GM12892 (cell line): ENCODE measurements around the gene TAB2.
"Not testable (repeated sequence)": the region's sequence is repeated elsewhere in the genome, so short reads cannot be mapped to it uniquely, and the experiment has no call there.

ENCODE experiments used
- DNase-seq: peaks from one replicate; pipeline ENCODE4 v3.0.0; 2011; ENCODE audit not compliant: insufficient read length
- FAIRE-seq: peaks from 2 replicates; lab custom pipeline; 2011; peaks lifted over from hg19 to GRCh38; lab: Jason Lieb, UNC
- POLR2A ChIP-seq: IDR thresholded peaks from 2 replicates; pipeline ENCODE4 v1.6.1; 2011; ENCODE audit warnings: low read depth, low read length, control low read depth
- POLR2AphosphoS5 ChIP-seq: IDR thresholded peaks from 2 replicates; pipeline ENCODE4 v1.6.1; 2011; ENCODE audit warnings: low read depth, low read length, control low read depth
- TAF1 ChIP-seq: IDR thresholded peaks from 2 replicates; pipeline ENCODE4 v1.6.1; 2011; ENCODE audit warnings: low read depth, mild to moderate bottlenecking, control low read depth, low read length, borderline replicate concordance

TAB2 gene

GRCh38 chr6:149337320-149337719 is 19.8 kb downstream of the TAB2 start:
- TF ChIP-seq POLR2AphosphoS5 (no peak), TAF1 (no peak), POLR2A (no peak)
- FAIRE-seq (no peak), DNase-seq (no peak)

GRCh38 chr6:149340200-149340599 is 22.7 kb downstream of the TAB2 start:
- TF ChIP-seq TAF1 (no peak), POLR2AphosphoS5 (no peak), POLR2A (no peak)
- FAIRE-seq = no peak
- no peak for DNase-seq

DNA sequence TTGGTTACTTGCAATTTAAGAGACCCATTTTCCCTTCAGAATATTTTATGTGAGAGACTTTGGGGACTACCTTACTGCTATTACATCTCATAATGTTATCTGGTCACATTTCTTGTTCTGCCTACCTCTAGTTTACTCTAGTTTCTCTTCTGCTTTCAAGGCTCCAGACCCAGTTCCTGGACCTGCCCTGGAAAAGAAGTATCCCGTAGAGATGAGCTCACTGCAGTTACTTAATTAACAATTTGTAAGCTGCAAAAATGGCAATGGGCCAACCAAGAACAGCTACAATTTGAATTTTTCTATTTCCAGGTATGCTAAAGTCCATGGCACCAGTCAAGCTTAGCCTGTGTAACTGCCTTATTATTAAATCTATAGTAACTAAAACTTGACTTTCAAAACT is 25.0 kb downstream of the TAB2 start:
- no peak for TF ChIP-seq POLR2A
- TF ChIP-seq POLR2AphosphoS5 = no peak
- no peak for TF ChIP-seq TAF1
- DNase-seq (no peak), FAIRE-seq (peak; percentile 77)

- DNase-seq (no peak), FAIRE-seq (no peak)
- no peak for TF ChIP-seq TAF1
- no peak for TF ChIP-seq POLR2A
- no peak for TF ChIP-seq POLR2AphosphoS5
Observed at GRCh38 chr6:149343501-149343900, 26.0 kb downstream of the TAB2 start.

- DNase-seq = no peak
- TF ChIP-seq POLR2AphosphoS5 (no peak), POLR2A (no peak), TAF1 (no peak)
- FAIRE-seq = no peak
Observed at GRCh38 chr6:149346078-149346477, 28.6 kb downstream of the TAB2 start.

GRCh38 chr6:149347067-149347466 is 29.6 kb downstream of the TAB2 start:
- no peak for TF ChIP-seq TAF1
- TF ChIP-seq POLR2A = no peak
- no peak for TF ChIP-seq POLR2AphosphoS5
- DNase-seq (no peak), FAIRE-seq (no peak)

GRCh38 chr6:149349279-149349678 is 31.8 kb downstream of the TAB2 start:
- not testable (repeated sequence) for DNase-seq, FAIRE-seq

- no peak for TF ChIP-seq TAF1
- no peak for TF ChIP-seq POLR2AphosphoS5
- no peak for TF ChIP-seq POLR2A
- FAIRE-seq (no peak), DNase-seq (no peak)
Observed at GRCh38 chr6:149354009-149354408, 36.5 kb downstream of the TAB2 start.

DNA sequence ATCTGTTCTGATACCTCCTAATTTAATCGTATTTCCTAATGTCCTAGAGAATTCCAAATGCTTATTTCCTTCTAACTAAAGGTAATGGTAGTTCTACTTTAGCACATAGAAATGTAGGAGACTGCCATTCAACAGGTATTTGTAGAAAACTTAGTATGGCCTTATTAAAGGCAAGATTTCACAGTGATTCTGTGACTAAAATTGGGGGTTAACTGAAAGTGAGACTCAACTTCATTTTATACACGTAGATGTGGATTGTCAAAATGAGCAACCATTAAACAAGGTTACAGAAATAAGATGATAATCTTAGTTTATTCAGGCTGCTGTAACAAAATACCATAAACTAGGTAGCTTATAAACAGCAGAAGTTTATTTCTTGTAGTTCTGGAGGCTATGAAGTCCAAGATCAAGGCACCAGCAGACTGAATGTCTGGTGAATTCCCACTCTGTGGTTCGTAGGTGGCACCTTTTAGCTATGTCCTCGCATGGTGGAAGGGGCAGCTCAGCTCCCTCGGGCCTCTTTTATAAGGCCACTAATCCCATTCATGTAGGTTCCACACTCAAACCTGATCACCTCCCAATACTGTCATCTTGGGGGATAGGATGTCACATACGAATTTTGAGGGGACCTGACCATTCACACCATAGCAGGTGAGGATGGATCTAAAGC is 38.7 kb downstream of the TAB2 start:
- DNase-seq (no peak), FAIRE-seq (peak; percentile 70)
- TF ChIP-seq TAF1 = no peak
- no peak for TF ChIP-seq POLR2A
- TF ChIP-seq POLR2AphosphoS5 = no peak

DNA sequence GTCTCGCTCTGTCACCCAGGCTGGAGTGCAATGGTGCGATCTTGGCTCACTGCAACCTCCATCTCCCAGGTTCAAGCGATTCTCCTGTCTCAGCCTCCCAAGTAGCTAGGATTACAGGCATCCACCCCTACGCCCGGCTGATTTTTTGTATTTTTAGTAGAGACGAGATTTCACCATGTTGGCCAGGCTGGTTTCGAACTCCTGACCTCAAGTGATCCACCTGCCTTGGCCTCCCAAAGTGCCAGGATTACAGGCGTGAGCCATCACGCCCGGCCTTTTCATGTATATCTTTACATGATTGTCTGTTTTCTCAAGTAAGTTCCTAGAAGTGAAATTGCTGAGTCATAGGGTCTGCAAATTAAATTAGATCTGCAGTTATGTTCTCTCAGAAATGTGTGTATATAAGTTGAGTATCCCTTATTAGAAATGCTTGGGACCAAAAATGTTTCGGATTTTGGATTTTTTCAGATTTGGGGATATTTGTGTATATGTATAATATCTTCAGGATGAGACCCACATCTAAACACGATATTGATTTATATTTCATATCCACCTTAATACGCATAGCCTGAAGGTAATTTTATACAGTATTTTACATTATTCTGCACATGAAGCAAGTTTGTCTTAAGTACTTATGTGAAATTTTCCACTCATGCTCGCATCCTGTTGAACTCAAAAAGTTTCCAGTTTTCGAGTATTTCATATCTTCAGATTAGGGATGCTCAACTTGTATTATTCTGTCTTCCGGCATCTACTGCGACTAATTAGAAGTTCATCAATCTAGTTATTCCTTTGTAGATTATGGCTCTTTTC is 40.4 kb downstream of the TAB2 start:
- DNase-seq (no peak), FAIRE-seq (no peak)
- TF ChIP-seq POLR2A (no peak), POLR2AphosphoS5 (no peak), TAF1 (no peak)

DNA sequence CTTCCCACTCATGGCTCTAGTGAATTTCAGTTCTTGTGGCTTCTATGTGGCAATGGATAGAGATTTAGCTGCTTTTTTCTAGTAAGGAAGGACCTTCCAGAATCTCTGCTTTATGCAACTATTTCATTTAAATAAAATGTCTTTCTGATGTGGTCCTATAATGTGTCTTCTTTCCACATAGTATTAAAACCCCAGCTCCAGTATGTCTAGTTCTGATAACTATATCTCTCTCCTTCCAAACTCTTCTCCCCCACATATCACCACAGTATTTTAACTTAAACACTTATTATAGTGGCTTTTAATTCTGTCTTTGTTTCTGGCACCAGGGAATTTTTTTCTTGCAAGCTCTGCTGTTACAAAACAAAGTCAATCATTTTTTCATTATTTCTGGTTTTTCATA is 41.9 kb downstream of the TAB2 start:
- no peak for FAIRE-seq
- TF ChIP-seq POLR2AphosphoS5 = no peak
- no peak for TF ChIP-seq TAF1
- TF ChIP-seq POLR2A = no peak
- DNase-seq = no peak

GRCh38 chr6:149360536-149360935 is 43.0 kb downstream of the TAB2 start:
- no peak for FAIRE-seq
- no peak for DNase-seq
- TF ChIP-seq TAF1 (no peak), POLR2AphosphoS5 (no peak), POLR2A (no peak)
